Body of pancreas (tissue), 4 donors: Measurements from ENCODE around the gene TPCN2.
"Not testable (repeated sequence)": the region's sequence is repeated elsewhere in the genome, so short reads cannot be mapped to it uniquely, and the experiment has no call there.

Experiments
- CTCF ChIP-seq, 7 experiments: fragments of 450-650 bp in 4 of 7; fragments of 200-600 bp in 3 of 7; sonication (generic) in 3 of 7; IDR thresholded peaks; one replicate each; pipeline ENCODE4 v1.5.1; 2016 to 2019; ENCODE audit warnings: antibody characterized with exemption in 7 of 7
- POLR2A ChIP-seq, 3 donors: fragments of 450-650 bp; IDR thresholded peaks; one replicate each; pipeline ENCODE4 v1.6.1; 2016; ENCODE audit warnings: antibody characterized with exemption in 3 of 3, mild to moderate bottlenecking in 2 of 3

DNA sequence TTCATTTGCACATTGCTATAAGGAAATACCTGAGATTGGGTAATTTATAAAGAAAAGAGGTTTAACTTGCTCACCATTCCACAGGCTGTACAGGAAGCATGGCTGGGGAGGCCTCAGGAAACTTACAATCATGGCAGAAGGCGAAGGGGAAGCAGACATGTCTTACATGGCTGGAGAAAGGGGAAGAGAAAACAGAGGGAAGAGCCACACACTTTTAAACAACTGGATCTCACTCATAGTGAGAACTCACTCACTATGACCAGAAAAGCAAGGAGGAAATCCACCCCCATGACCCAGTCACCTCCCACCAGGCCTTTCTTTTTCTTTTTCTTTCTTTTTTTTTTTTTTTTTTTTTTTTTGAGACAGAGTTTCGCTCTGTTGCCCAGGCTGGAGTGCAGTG, 85.5 kb downstream of the TPCN2 start:
- not testable (repeated sequence) for TF ChIP-seq CTCF, POLR2A (IDR thresholded peaks at IDR 0.05)
